Measurements from ENCODE around the gene TBC1D22A. TPM values are rescaled to one million over a fixed set of nuclear protein-coding genes. Genes with fewer than 3 reads are reported as not detected.

The TBC1D22A gene
- total and polyA plus RNA-seq, 9 of the 15 experiments (the other 6 are each of a cell fraction or from before 2014, with no cell fraction given): 0.20 to 11.5 (median 5.2) TPM

GRCh38 chr22:47207846-47208554 lies 445.6 kb downstream of the TBC1D22A start:
- no peaks in the 10 kb centered on the region for H3K9me3 ChIP-seq (replicated peaks; ENCODE audit: control insufficient read depth, insufficient read depth, low read depth, low read length)
- H2AFZ ChIP-seq (ENCODE audit: low read depth, low read length): no peak overlapping the region
- DNase-seq (ENCODE audit: extremely low read depth in 1 of 4, low spot score in 3 of 4) (no peak), ATAC-seq (no peak), FAIRE-seq (no peak)
- in situ Hi-C loops (cut with MboI): no loop called here
- 3% methylated on average over 10 of the region's 12 CpGs for WGBS (ENCODE audit: insufficient coverage, low coverage, missing lambda C conversion rate)
- H4K20me1 ChIP-seq (replicated peaks; ENCODE audit: control insufficient read depth, insufficient read depth, low read length): 0 out of 2 replicates have a peak, but pooled peaks cover 3% of the 10 kb centered on the region
- intact Hi-C loops (cut with micrococcal nuclease): no loop called here
- H3K4me1 ChIP-seq (replicated peaks in 1 of 2; ENCODE audit: control insufficient read depth in 2 of 2, insufficient read depth in 2 of 2, low read length in 2 of 2): no peaks in the 10 kb centered on the region; a peak in 1 of 5 replicates
- TF ChIP-seq RHOXF2B (CRISPR knock-in tag; conservative IDR thresholded peaks at IDR 0.05) (no peak), TAF7 (tag; IDR thresholded peaks at IDR 0.05) (no peak), KDM1A (IDR thresholded peaks at IDR 0.05) (no peak), CBFB (CRISPR knock-in tag; IDR thresholded peaks at IDR 0.05) (no peak), SLC30A9 (CRISPR knock-in tag; IDR thresholded peaks at IDR 0.05) (no peak), PCBP2 (IDR thresholded peaks at IDR 0.05; ENCODE audit: low read depth, low read length, poor library complexity, severe bottlenecking) (no peak), MTA3 (IDR thresholded peaks at IDR 0.05; ENCODE audit: borderline replicate concordance) (no peak), RB1 (IDR thresholded peaks at IDR 0.05; ENCODE audit: low read depth) (no peak), PML (IDR thresholded peaks at IDR 0.05; ENCODE audit: low read length) (no peak), NELFE (IDR thresholded peaks at IDR 0.05; ENCODE audit: insufficient read depth, insufficient read length) (no peak), ZNF551 (CRISPR knock-in tag; IDR thresholded peaks at IDR 0.05) (no peak), ZNF766 (CRISPR knock-in tag; conservative IDR thresholded peaks at IDR 0.05) (no peak)
- TF ChIP-seq, protein P1, sequence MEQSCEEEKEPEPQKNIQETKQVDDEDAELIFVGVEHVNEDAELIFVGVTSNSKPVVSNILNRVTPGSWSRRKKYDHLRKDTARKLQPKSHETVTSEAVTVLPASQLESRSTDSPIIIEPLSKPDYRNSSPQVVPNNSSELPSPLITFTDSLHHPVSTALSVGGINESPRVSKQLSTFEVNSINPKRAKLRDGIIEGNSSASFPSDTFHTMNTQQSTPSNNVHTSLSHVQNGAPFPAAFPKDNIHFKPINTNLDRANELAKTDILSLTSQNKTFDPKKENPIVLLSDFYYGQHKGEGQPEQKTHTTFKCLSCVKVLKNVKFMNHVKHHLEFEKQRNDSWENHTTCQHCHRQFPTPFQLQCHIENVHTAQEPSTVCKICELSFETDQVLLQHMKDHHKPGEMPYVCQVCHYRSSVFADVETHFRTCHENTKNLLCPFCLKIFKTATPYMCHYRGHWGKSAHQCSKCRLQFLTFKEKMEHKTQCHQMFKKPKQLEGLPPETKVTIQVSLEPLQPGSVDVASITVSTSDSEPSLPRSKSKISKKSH (CRISPR knock-in tag; IDR thresholded peaks at IDR 0.05): no peak
- TF ChIP-seq, protein P2, sequence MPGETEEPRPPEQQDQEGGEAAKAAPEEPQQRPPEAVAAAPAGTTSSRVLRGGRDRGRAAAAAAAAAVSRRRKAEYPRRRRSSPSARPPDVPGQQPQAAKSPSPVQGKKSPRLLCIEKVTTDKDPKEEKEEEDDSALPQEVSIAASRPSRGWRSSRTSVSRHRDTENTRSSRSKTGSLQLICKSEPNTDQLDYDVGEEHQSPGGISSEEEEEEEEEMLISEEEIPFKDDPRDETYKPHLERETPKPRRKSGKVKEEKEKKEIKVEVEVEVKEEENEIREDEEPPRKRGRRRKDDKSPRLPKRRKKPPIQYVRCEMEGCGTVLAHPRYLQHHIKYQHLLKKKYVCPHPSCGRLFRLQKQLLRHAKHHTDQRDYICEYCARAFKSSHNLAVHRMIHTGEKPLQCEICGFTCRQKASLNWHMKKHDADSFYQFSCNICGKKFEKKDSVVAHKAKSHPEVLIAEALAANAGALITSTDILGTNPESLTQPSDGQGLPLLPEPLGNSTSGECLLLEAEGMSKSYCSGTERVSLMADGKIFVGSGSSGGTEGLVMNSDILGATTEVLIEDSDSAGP (CRISPR knock-in tag; IDR thresholded peaks at IDR 0.05): no peak
- no peaks in the 10 kb centered on the region for H3K79me2 ChIP-seq (ENCODE audit: control insufficient read depth, insufficient read depth, low read length)
- no peak overlapping the region for H3K9ac ChIP-seq (ENCODE audit: insufficient read depth in 1 of 2, low read depth in 2 of 2, low read length in 2 of 2)
- CTCF ChIA-PET (ENCODE audit: low intra/inter-chr PET ratio): no interaction called here
- BruUV-seq (replicated peaks): no TSS peak
- no peaks in the 10 kb centered on the region for H3K36me3 ChIP-seq (ENCODE audit: control insufficient read depth, insufficient read depth, low read length)
- H3K27ac ChIP-seq (ENCODE audit: extremely low read depth, low read depth, low read length): no peak overlapping the region
- H3K4me3 ChIP-seq: no peak overlapping the region
- no peak overlapping the region for H3K4me2 ChIP-seq (ENCODE audit: insufficient read depth, low read length)
- H3K9me1 ChIP-seq (ENCODE audit: control insufficient read depth, insufficient read depth, low read length): no peaks in the 10 kb centered on the region
- peaks cover 2 to 18% of the 10 kb centered on the region in 2 experiments; a peak in 2 of 5 replicates for H3K27me3 ChIP-seq (ENCODE audit: control insufficient read depth in 2 of 2, insufficient read depth in 2 of 2, low read length in 2 of 2)
- POLR2A ChIA-PET: interaction anchor here (0.7 kb wide), 1 partner anchor 94 kb away, joined by 3 read pairs; no protein-coding TSS in a partner anchor

Measured in K562 (cell line).